Upper lobe of right lung (tissue), 1 donor: ENCODE data around the gene RFTN1. TPM values are rescaled to one million over a fixed set of nuclear protein-coding genes. Genes with fewer than 3 reads are reported as not detected.

Source experiments
- ATAC-seq: fragments of 200-7000 bp; cut with Tn5 transposase; one replicate; pipeline ENCODE4 v1.9.1; 2020; ENCODE audit warnings: mild to moderate bottlenecking, moderate library complexity
- DNase-seq: peaks from one replicate; pipeline ENCODE4 v3.0.0-alpha.2; 2020
- H3K27ac ChIP-seq: fragments of 200-600 bp; one replicate; pipeline ENCODE4 v1.8.0; 2022
- H3K27me3 ChIP-seq: fragments of 200-600 bp; one replicate; pipeline ENCODE4 v1.8.0; 2022; ENCODE audit warnings: mild to moderate bottlenecking
- H3K36me3 ChIP-seq: fragments of 200-600 bp; one replicate; pipeline ENCODE4 v1.8.0; 2022
- H3K4me1 ChIP-seq: fragments of 200-600 bp; one replicate; pipeline ENCODE4 v1.8.0; 2022
- H3K4me3 ChIP-seq: fragments of 200-600 bp; one replicate; pipeline ENCODE4 v1.8.0; 2022; ENCODE audit warnings: mild to moderate bottlenecking
- H3K9me3 ChIP-seq: fragments of 200-600 bp; one replicate; pipeline ENCODE4 v1.8.0; 2022
- CTCF ChIP-seq: fragments of 200-600 bp; IDR thresholded peaks from one replicate; pipeline ENCODE4 v1.8.0; 2022; ENCODE audit warnings: antibody characterized with exemption
- intact Hi-C: fragments of 100-400 bp; cut with DNase I; formaldehyde crosslinking; loops from one replicate; pipeline ENCODE4 v1.11.0; 2022
- total RNA-seq: library from RNA; stranded (reverse); fragmentation: NEBNext Ultra II Directional; extraction: Animal tissue kit (Norgen Biotek cat#: 25700); gene quantifications from one replicate; pipeline ENCODE4 v1.2.1, GENCODE V29; 2021
- donor health status: DM: no; HTN: yes; CAD: no; lungs with severe emphysema.

RFTN1 gene
- total RNA-seq, 1 donor from 2014 or later = 69.4 TPM

- no peak for TF ChIP-seq CTCF
- Histone ChIP-seq H3K4me1 (peaks cover 6% of the 10 kb centered on the region), H3K27me3 (no peaks in the 10 kb centered on the region), H3K36me3 (no peaks in the 10 kb centered on the region), H3K4me3 (no peak overlapping the region), H3K9me3 (no peaks in the 10 kb centered on the region), H3K27ac (no peak overlapping the region)
- ATAC-seq (no peak), DNase-seq (no peak)
- intact Hi-C loops = loop anchor here (5.0 kb wide), 1 partner anchor 264 kb away; no protein-coding TSS in a partner anchor
Measured at GRCh38 chr3:16551342-16551976, 38.0 kb upstream of the RFTN1 start.

- TF ChIP-seq CTCF = peak; percentile 89
- Histone ChIP-seq H3K4me1 (peaks cover 6% of the 10 kb centered on the region), H3K36me3 (no peaks in the 10 kb centered on the region), H3K27ac (peak overlapping the region; percentile 24), H3K9me3 (no peaks in the 10 kb centered on the region), H3K4me3 (no peak overlapping the region), H3K27me3 (no peaks in the 10 kb centered on the region)
- ATAC-seq = peak; percentile 99
- DNase-seq = no peak
- intact Hi-C loops = loop anchor here (5.0 kb wide), 1 partner anchor 264 kb away; no protein-coding TSS in a partner anchor
Measured at GRCh38 chr3:16550676-16551341, 37.3 kb upstream of the RFTN1 start.

- ATAC-seq = no peak
- Histone ChIP-seq H3K36me3 (no peaks in the 10 kb centered on the region), H3K4me3 (no peak overlapping the region)
Measured at GRCh38 chr3:16550305-16550675, 36.8 kb upstream of the RFTN1 start.

GRCh38 chr3:16548721-16549120, 35.2 kb upstream of the RFTN1 start:
- peaks cover 6% of the 10 kb centered on the region for H3K4me1 ChIP-seq
- no peaks in the 10 kb centered on the region for H3K36me3 ChIP-seq
- H3K9me3 ChIP-seq = no peaks in the 10 kb centered on the region
- H3K27ac ChIP-seq = no peak overlapping the region
- ATAC-seq (no peak), DNase-seq (no peak)
- no peaks in the 10 kb centered on the region for H3K27me3 ChIP-seq
- no peak overlapping the region for H3K4me3 ChIP-seq
- intact Hi-C loops = no loop called here
- no peak for TF ChIP-seq CTCF

More at GRCh38 chr3:16550305-16550675, 36.8 kb upstream of the RFTN1 start:
- H3K9me3 ChIP-seq = no peaks in the 10 kb centered on the region
- TF ChIP-seq CTCF = no peak
- H3K27me3 ChIP-seq = no peaks in the 10 kb centered on the region
- intact Hi-C loops = loop anchor here (5.0 kb wide), 1 partner anchor 263 kb away; no protein-coding TSS in a partner anchor
- no peak for DNase-seq
- H3K4me1 ChIP-seq = peaks cover 6% of the 10 kb centered on the region
- peak overlapping the region; percentile 24 for H3K27ac ChIP-seq

GRCh38 chr3:16547561-16548357, 34.3 kb upstream of the RFTN1 start:
- no peak overlapping the region for H3K27ac ChIP-seq
- no peak for ATAC-seq
- no peaks in the 10 kb centered on the region for H3K9me3 ChIP-seq
- TF ChIP-seq CTCF = no peak
- no peak for DNase-seq
- intact Hi-C loops = no loop called here
- H3K36me3 ChIP-seq = no peaks in the 10 kb centered on the region
- H3K4me3 ChIP-seq = no peak overlapping the region
- peaks cover 6% of the 10 kb centered on the region for H3K4me1 ChIP-seq
- H3K27me3 ChIP-seq = no peaks in the 10 kb centered on the region
